ENCODE results near the gene SLC6A4. TPM values are rescaled to one million over a fixed set of nuclear protein-coding genes. Genes with fewer than 3 reads are reported as not detected.

Gene SLC6A4
- total and polyA plus RNA-seq, 7 experiments from 2014 or later, result 0.05 to 0.10 (median 0.09) TPM; not detected in 4

DNA sequence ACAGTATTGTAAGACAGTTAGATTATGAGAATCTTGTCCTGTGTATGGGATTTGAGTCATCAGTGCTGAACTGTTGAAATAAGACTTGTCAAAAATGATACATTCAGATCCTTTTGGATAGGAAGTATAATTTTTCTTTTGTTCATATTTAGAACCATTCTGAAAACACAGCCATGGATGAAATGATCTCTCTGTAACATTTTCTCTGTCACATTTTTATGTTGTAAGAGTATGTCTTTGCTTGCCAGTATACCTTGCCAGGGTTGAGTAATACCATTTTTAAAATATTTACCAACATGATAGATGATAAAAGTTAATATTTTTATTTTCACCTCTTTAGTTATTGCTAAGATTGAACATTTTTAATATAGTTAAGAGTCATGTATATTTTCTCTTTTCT, 73.9 kb downstream of the SLC6A4 start:
- H3K36me3 ChIP-seq (ENCODE audit: control insufficient read depth in 2 of 3, insufficient read depth in 3 of 3, low read length in 3 of 3), result peaks cover 0 to 14% (median 0%) of the 10 kb centered on the region in 3 experiments
- H3K4me1 ChIP-seq (ENCODE audit: control insufficient read depth in 2 of 2, insufficient read depth in 2 of 2, low read length in 2 of 2), result no peaks in the 10 kb centered on the region
- no peak overlapping the region for H3K27ac ChIP-seq (ENCODE audit: low read depth, low read length)
- DNase-seq, result no peak
- H3K4me1 Mint-ChIP-seq, result peaks cover 6 to 53% (median 34%) of the 10 kb centered on the region in 7 donors
- H3K27me3 ChIP-seq (ENCODE audit: control insufficient read depth in 2 of 2, insufficient read depth in 2 of 2, low read length in 2 of 2), result no peaks in the 10 kb centered on the region
- ChIA-PET CTCF (no interaction called here), POLR2A (no interaction called here)
- peaks cover 0 to 8% (median 0%) of the 10 kb centered on the region in 3 experiments for H3K9me3 ChIP-seq (ENCODE audit: control insufficient read depth in 2 of 3, low read length in 3 of 3)
- H3K4me3 Mint-ChIP-seq, result no peak overlapping the region
- H3K4me3 ChIP-seq (ENCODE audit: low read length), result no peak overlapping the region
- H3K27me3 Mint-ChIP-seq, result no peaks in the 10 kb centered on the region
- intact Hi-C loops (cut with micrococcal nuclease), result no loop called here
- no peak for ATAC-seq
- peaks cover 0 to 16% (median 5%) of the 10 kb centered on the region in 11 donors for H3K9me3 Mint-ChIP-seq
- H3K36me3 Mint-ChIP-seq, result peaks cover 6 to 48% (median 37%) of the 10 kb centered on the region in 5 donors
- H3K27ac Mint-ChIP-seq, result no peak overlapping the region

DNA sequence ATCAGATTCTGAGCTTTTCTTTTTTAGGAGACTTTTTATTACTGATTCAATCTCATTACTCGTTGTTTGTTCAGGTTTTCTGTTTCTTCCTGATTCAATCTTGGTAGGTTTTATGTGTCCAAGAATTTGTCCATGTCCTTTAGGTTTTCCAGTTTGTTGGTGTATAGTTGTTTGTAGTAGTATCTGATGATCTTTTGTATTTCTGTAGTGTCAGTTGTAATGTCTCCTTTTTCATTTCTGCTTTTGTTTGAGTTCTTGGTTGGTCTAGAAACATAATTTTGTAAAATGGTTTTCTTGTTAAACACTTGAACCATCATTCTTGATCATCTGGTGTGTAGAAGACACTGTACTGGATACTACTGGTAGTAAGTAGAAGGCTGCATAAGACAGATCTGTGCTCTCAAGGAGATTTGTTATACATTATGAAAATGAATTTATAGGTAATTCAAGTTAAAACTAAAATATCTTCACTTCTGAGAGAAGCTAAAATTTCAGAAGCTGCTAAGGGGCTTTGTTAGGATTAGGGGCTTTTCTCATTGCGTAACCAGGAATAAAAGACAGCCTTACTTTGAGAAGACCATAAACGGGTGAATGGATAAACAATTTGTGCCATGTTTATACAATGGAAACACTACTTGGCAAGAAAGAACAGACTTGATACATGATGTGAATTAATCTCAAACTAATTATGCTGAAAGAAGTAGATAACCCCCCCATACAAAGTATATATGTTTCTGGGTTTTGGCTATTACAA, 74.9 kb downstream of the SLC6A4 start:
- POLR2A ChIA-PET, result interaction anchor here (0.6 kb wide), 1 partner anchor 1480 kb away, joined by 4 read pairs; no protein-coding TSS in a partner anchor
- Histone ChIP-seq H3K9me3 (ENCODE audit: control insufficient read depth in 2 of 3, low read length in 3 of 3) (peaks cover 0 to 8% (median 0%) of the 10 kb centered on the region in 3 experiments), H3K27me3 (ENCODE audit: control insufficient read depth in 2 of 2, insufficient read depth in 2 of 2, low read length in 2 of 2) (no peaks in the 10 kb centered on the region), H3K4me1 (ENCODE audit: control insufficient read depth in 2 of 2, insufficient read depth in 2 of 2, low read length in 2 of 2) (no peaks in the 10 kb centered on the region), H3K36me3 (ENCODE audit: control insufficient read depth in 2 of 3, insufficient read depth in 3 of 3, low read length in 3 of 3) (peaks cover 0 to 14% (median 0%) of the 10 kb centered on the region in 3 experiments), H3K27ac (ENCODE audit: low read depth, low read length) (no peak overlapping the region), H3K4me3 (ENCODE audit: low read length) (no peak overlapping the region)
- ATAC-seq (no peak), DNase-seq (no peak)
- no peak overlapping the region for H3K27ac Mint-ChIP-seq
- peaks cover 6 to 49% (median 37%) of the 10 kb centered on the region in 5 donors for H3K36me3 Mint-ChIP-seq
- H3K9me3 Mint-ChIP-seq, result peaks cover 0 to 16% (median 5%) of the 10 kb centered on the region in 11 donors
- intact Hi-C loops (cut with micrococcal nuclease), result no loop called here
- H3K27me3 Mint-ChIP-seq, result no peaks in the 10 kb centered on the region
- H3K4me1 Mint-ChIP-seq, result peaks cover 6 to 49% (median 39%) of the 10 kb centered on the region in 7 donors
- peak overlapping the region in 1 of 10 donors; percentile 16 for H3K4me3 Mint-ChIP-seq
- CTCF ChIA-PET, result no interaction called here

DNA sequence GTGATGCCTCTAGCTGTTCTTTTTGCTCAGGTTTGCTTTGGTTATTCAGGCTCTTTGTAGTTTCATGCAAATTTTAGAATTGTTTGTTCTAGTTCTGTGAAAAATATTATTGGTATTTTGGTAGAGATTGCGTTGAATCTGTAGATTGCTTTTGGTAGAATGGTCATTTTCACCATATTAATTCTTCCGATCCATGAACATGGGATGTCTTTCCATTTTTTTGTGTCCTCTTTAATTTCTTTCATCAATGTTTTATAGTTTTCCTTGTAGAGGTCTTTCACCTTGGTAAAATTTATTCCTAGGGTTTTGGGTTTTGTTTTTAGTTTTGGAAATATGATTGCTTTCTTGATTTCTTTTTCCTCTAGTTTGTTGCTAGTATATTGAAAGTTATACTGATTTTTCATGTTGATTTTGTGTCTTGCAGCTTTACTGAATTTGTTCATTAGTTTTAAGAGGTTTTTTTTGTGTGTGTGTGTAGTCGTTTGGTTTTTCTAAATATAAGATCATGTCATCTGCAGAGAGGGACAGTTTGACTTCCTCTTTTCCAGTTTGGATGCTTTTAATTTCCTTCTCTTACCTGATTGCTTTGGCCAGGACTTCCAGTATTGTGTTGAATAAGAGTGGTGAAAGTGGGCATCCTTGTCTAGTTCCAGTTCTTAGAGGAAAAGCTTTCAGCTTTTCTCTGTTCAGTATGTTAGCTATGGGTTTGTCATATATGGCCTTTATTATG, 76.4 kb downstream of the SLC6A4 start:
- Mint-ChIP-seq H3K27ac (peak overlapping the region in 2 of 9 donors; percentile 3 to 11), H3K9me3 (peaks cover 0 to 16% (median 5%) of the 10 kb centered on the region in 11 donors), H3K4me1 (peaks cover 6 to 49% (median 46%) of the 10 kb centered on the region in 7 donors), H3K4me3 (peak overlapping the region in 1 of 10 donors; percentile 10), H3K36me3 (peaks cover 6 to 54% (median 37%) of the 10 kb centered on the region in 5 donors), H3K27me3 (no peaks in the 10 kb centered on the region)
- H3K9me3 ChIP-seq (ENCODE audit: control insufficient read depth in 2 of 3, low read length in 3 of 3), result peaks cover 0 to 8% (median 0%) of the 10 kb centered on the region in 3 experiments
- H3K36me3 ChIP-seq (ENCODE audit: control insufficient read depth in 2 of 3, insufficient read depth in 3 of 3, low read length in 3 of 3), result peaks cover 0 to 9% (median 0%) of the 10 kb centered on the region in 3 experiments
- H3K27ac ChIP-seq (ENCODE audit: low read depth, low read length), result no peak overlapping the region
- intact Hi-C loops (cut with micrococcal nuclease), result no loop called here
- no peak for ATAC-seq
- H3K4me1 ChIP-seq (ENCODE audit: control insufficient read depth in 2 of 2, insufficient read depth in 2 of 2, low read length in 2 of 2), result no peaks in the 10 kb centered on the region
- H3K4me3 ChIP-seq (ENCODE audit: low read length), result no peak overlapping the region
- ChIA-PET POLR2A (no interaction called here), CTCF (no interaction called here)
- no peaks in the 10 kb centered on the region for H3K27me3 ChIP-seq (ENCODE audit: control insufficient read depth in 2 of 2, insufficient read depth in 2 of 2, low read length in 2 of 2)
- no peak for DNase-seq

DNA sequence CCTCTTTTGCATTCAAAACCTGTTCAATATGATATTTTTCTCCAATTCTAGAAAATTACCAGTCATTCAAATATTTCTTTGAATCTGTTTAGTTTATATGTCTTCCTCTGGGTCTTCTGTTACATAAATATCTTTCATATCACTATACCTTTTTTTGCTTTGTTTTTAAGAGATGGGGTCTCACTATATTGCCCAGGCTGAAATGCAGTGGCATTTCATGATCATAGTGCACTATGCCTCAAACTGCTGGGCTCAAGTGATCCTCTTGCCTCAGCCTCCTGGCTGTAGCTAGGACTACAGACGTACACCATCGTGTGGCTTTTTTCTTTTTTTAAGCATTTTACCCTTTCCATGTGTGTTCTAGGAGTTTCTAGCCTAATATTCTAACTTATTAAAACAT, 80.1 kb downstream of the SLC6A4 start:
- Histone ChIP-seq H3K9me3 (ENCODE audit: control insufficient read depth in 2 of 3, low read length in 3 of 3) (peaks cover 0 to 8% (median 0%) of the 10 kb centered on the region in 3 experiments), H3K36me3 (ENCODE audit: control insufficient read depth in 2 of 3, insufficient read depth in 3 of 3, low read length in 3 of 3) (peaks cover 0 to 8% (median 0%) of the 10 kb centered on the region in 3 experiments), H3K4me1 (ENCODE audit: control insufficient read depth in 2 of 2, insufficient read depth in 2 of 2, low read length in 2 of 2) (no peaks in the 10 kb centered on the region), H3K27ac (ENCODE audit: low read depth, low read length) (no peak overlapping the region), H3K27me3 (ENCODE audit: control insufficient read depth in 2 of 2, insufficient read depth in 2 of 2, low read length in 2 of 2) (no peaks in the 10 kb centered on the region), H3K4me3 (ENCODE audit: low read length) (no peak overlapping the region)
- H3K4me1 Mint-ChIP-seq, result peaks cover 8 to 55% (median 46%) of the 10 kb centered on the region in 7 donors
- CTCF ChIA-PET, result no interaction called here
- no peak overlapping the region for H3K27ac Mint-ChIP-seq
- no peak for DNase-seq
- H3K36me3 Mint-ChIP-seq, result peaks cover 6 to 57% (median 39%) of the 10 kb centered on the region in 5 donors
- H3K4me3 Mint-ChIP-seq, result no peak overlapping the region
- POLR2A ChIA-PET, result no interaction called here
- no peaks in the 10 kb centered on the region for H3K27me3 Mint-ChIP-seq
- intact Hi-C loops (cut with micrococcal nuclease), result no loop called here
- no peak for ATAC-seq
- H3K9me3 Mint-ChIP-seq, result peaks cover 0 to 13% (median 5%) of the 10 kb centered on the region in 11 donors

DNA sequence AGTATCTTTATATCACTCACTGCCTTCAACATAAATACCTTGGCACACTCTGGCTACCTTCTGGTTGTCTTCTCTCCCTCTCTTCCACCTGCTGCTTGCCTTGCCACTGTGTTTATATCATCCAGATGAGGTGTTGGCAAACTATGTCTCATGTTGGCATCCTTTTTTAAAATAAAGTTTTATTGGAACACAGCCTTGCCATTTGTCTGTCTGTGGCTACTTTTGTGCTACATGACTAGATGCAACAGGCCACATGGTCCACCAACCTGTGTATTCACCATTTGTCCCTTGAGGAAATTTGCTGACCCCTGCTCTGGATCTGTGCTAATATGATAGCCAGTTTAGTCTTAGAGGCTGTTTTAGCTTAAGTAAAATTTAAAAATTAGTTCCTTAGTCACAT, 82.0 kb downstream of the SLC6A4 start:
- Mint-ChIP-seq H3K9me3 (peaks cover 0 to 2% (median 0%) of the 10 kb centered on the region in 11 donors), H3K36me3 (peaks cover 0 to 42% (median 22%) of the 10 kb centered on the region in 5 donors)

DNA sequence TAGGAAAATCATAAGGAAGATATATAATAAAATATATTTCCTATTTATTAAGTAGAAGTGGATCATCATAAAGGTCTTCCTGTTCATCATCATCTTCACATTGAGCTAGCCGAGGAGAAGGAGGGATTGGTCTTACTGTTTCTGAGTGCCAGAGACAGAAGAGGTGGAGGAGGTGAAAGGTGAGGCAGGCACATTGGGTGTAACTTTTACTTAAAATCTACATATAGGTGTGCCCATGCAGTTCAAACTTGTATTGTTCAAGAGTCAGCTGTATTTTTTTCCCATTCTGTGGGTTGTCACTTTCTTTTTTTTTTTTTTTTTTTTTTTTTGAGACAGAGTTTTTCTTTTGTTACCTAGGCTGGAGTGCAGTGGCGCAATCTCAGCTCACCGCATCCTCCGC, 84.0 kb downstream of the SLC6A4 start:
- no peaks in the 10 kb centered on the region for H3K36me3 ChIP-seq (ENCODE audit: control insufficient read depth in 2 of 3, insufficient read depth in 3 of 3, low read length in 3 of 3)
- Mint-ChIP-seq H3K27ac (peak overlapping the region in 1 of 9 donors; percentile 84), H3K27me3 (no peaks in the 10 kb centered on the region), H3K36me3 (peaks cover 0 to 32% (median 16%) of the 10 kb centered on the region in 5 donors), H3K4me3 (no peak overlapping the region), H3K9me3 (peaks cover 0 to 2% (median 0%) of the 10 kb centered on the region in 11 donors), H3K4me1 (peaks cover 11 to 41% (median 30%) of the 10 kb centered on the region in 7 donors)
- no peaks in the 10 kb centered on the region for H3K9me3 ChIP-seq (ENCODE audit: control insufficient read depth in 2 of 3, low read length in 3 of 3)
- POLR2A ChIA-PET, result interaction anchor here (0.7 kb wide), 1 partner anchor 263 kb away, joined by 3 read pairs; no protein-coding TSS in a partner anchor
- no peak overlapping the region for H3K4me3 ChIP-seq (ENCODE audit: low read length)
- ATAC-seq (no peak), DNase-seq (no peak)
- no peak overlapping the region for H3K27ac ChIP-seq (ENCODE audit: low read depth, low read length)
- CTCF ChIA-PET, result interaction anchor here (0.6 kb wide), 1 partner anchor 1066 kb away, joined by 4 read pairs; no protein-coding TSS in a partner anchor
- no peaks in the 10 kb centered on the region for H3K4me1 ChIP-seq (ENCODE audit: control insufficient read depth in 2 of 2, insufficient read depth in 2 of 2, low read length in 2 of 2)
- intact Hi-C loops (cut with micrococcal nuclease), result no loop called here
- H3K27me3 ChIP-seq (ENCODE audit: control insufficient read depth in 2 of 2, insufficient read depth in 2 of 2, low read length in 2 of 2), result no peaks in the 10 kb centered on the region

More for the DNA sequence above, 82.0 kb downstream of the SLC6A4 start:
- H3K9me3 ChIP-seq (ENCODE audit: control insufficient read depth in 2 of 3, low read length in 3 of 3), result no peaks in the 10 kb centered on the region
- Mint-ChIP-seq H3K27ac (peak overlapping the region in 1 of 9 donors; percentile 62), H3K4me1 (peaks cover 12 to 51% (median 40%) of the 10 kb centered on the region in 7 donors), H3K27me3 (no peaks in the 10 kb centered on the region), H3K4me3 (no peak overlapping the region)
- DNase-seq (no peak), ATAC-seq (no peak)
- POLR2A ChIA-PET, result no interaction called here
- no peak overlapping the region for H3K27ac ChIP-seq (ENCODE audit: low read depth, low read length)
- intact Hi-C loops (cut with micrococcal nuclease), result no loop called here
- H3K27me3 ChIP-seq (ENCODE audit: control insufficient read depth in 2 of 2, insufficient read depth in 2 of 2, low read length in 2 of 2), result no peaks in the 10 kb centered on the region
- CTCF ChIA-PET, result no interaction called here
- H3K4me3 ChIP-seq (ENCODE audit: low read length), result no peak overlapping the region
- H3K4me1 ChIP-seq (ENCODE audit: control insufficient read depth in 2 of 2, insufficient read depth in 2 of 2, low read length in 2 of 2), result no peaks in the 10 kb centered on the region
- H3K36me3 ChIP-seq (ENCODE audit: control insufficient read depth in 2 of 3, insufficient read depth in 3 of 3, low read length in 3 of 3), result no peaks in the 10 kb centered on the region

Measured in naive thymus-derived CD4-positive, alpha-beta T cell (primary cell).